GM18508 (cell line): ENCODE measurements around the gene PHACTR3.
"Not testable (repeated sequence)": the region's sequence is repeated elsewhere in the genome, so short reads cannot be mapped to it uniquely, and the experiment has no call there.

ENCODE experiments used
- ATAC-seq: cut with Tn5 transposase; IDR thresholded peaks from one replicate; pipeline ENCODE4 v1.9.1; 2021; ENCODE audit warnings: moderate number of reproducible peaks; ENCODE audit not compliant: insufficient read depth, unreplicated experiment

PHACTR3 gene

GRCh38 chr20:59831916-59832270 is 227.6 kb downstream of the PHACTR3 start:
- no peak for ATAC-seq

GRCh38 chr20:59832406-59833363 is 228.3 kb downstream of the PHACTR3 start:
- ATAC-seq, result no peak

GRCh38 chr20:59835057-59835447 is 230.7 kb downstream of the PHACTR3 start:
- ATAC-seq, result no peak

- no peak for ATAC-seq
Observed at GRCh38 chr20:59835448-59836395, 231.4 kb downstream of the PHACTR3 start.

- no peak for ATAC-seq
Observed at GRCh38 chr20:59836767-59837166, 232.4 kb downstream of the PHACTR3 start.

- no peak for ATAC-seq
Observed at GRCh38 chr20:59837623-59838394, 233.5 kb downstream of the PHACTR3 start.

- no peak for ATAC-seq
Observed at GRCh38 chr20:59839400-59839799, 235.1 kb downstream of the PHACTR3 start.

GRCh38 chr20:59845472-59845871 is 241.1 kb downstream of the PHACTR3 start:
- no peak for ATAC-seq

GRCh38 chr20:59848182-59848581 is 243.8 kb downstream of the PHACTR3 start:
- ATAC-seq, result no peak

GRCh38 chr20:59850018-59850641 is 245.8 kb downstream of the PHACTR3 start:
- ATAC-seq, result no peak

GRCh38 chr20:59856526-59856925 is 252.2 kb downstream of the PHACTR3 start:
- ATAC-seq, result not testable (repeated sequence)

- ATAC-seq, result not testable (repeated sequence)
Observed at GRCh38 chr20:59856941-59857340, 252.6 kb downstream of the PHACTR3 start.

GRCh38 chr20:59857966-59858365 is 253.6 kb downstream of the PHACTR3 start:
- no peak for ATAC-seq

GRCh38 chr20:59858425-59858824 is 254.1 kb downstream of the PHACTR3 start:
- no peak for ATAC-seq

GRCh38 chr20:59861401-59861800 is 257.1 kb downstream of the PHACTR3 start:
- no peak for ATAC-seq

GRCh38 chr20:59863058-59863457 is 258.7 kb downstream of the PHACTR3 start:
- ATAC-seq, result no peak

GRCh38 chr20:59864726-59865125 is 260.4 kb downstream of the PHACTR3 start:
- ATAC-seq, result no peak

- no peak for ATAC-seq
Observed at GRCh38 chr20:59866338-59866737, 262.0 kb downstream of the PHACTR3 start.

GRCh38 chr20:59871096-59871495 is 266.8 kb downstream of the PHACTR3 start:
- ATAC-seq, result no peak

- no peak for ATAC-seq
Observed at GRCh38 chr20:59873409-59873808, 269.1 kb downstream of the PHACTR3 start.
